Neutrophil (primary cell): ENCODE data around the gene SPAG7.

Source experiments
- H3K27ac ChIP-seq: fragments of 200-600 bp; sonication (generic); 2 replicates; pipeline ENCODE4 v1.5.1; 2016; ENCODE audit warnings: mild to moderate bottlenecking, moderate library complexity
- H3K27me3 ChIP-seq: fragments of 200-600 bp; sonication (generic); 2 replicates; pipeline ENCODE4 v1.6.0; 2016; ENCODE audit warnings: mild to moderate bottlenecking
- H3K36me3 ChIP-seq: fragments of 200-600 bp; sonication (generic); 2 replicates; pipeline ENCODE4 v1.5.1; 2017
- H3K4me1 ChIP-seq, 2 experiments: fragments of 200-600 bp in 1 of 2; sonication (generic) in 1 of 2; 1 replicate in 1 of 2; 2 replicates in 1 of 2; pipeline versions ENCODE4 v1.5.1 to v1.6.1; 2013 to 2016; ENCODE audit warnings: low read depth in 1 of 2, low read length in 1 of 2, mild to moderate bottlenecking in 1 of 2, moderate library complexity in 1 of 2; ENCODE audit not compliant: control insufficient read depth in 1 of 2, insufficient read depth in 1 of 2
- H3K4me3 ChIP-seq, 2 experiments: fragments of 200-600 bp in 1 of 2; sonication (generic) in 1 of 2; 1 replicate in 1 of 2; 2 replicates in 1 of 2; pipeline ENCODE4 v1.5.1; 2013 to 2016; ENCODE audit warnings: low read depth in 1 of 2, low read length in 1 of 2, mild to moderate bottlenecking in 1 of 2, moderate library complexity in 1 of 2
- H3K9me3 ChIP-seq: fragments of 200-600 bp; sonication (generic); 2 replicates; pipeline ENCODE4 v1.5.1; 2016
- CTCF ChIP-seq: fragments of 200-600 bp; sonication (generic); IDR thresholded peaks from 2 replicates; pipeline ENCODE4 v1.5.1; 2016; ENCODE audit warnings: antibody characterized with exemption

Gene SPAG7

DNA sequence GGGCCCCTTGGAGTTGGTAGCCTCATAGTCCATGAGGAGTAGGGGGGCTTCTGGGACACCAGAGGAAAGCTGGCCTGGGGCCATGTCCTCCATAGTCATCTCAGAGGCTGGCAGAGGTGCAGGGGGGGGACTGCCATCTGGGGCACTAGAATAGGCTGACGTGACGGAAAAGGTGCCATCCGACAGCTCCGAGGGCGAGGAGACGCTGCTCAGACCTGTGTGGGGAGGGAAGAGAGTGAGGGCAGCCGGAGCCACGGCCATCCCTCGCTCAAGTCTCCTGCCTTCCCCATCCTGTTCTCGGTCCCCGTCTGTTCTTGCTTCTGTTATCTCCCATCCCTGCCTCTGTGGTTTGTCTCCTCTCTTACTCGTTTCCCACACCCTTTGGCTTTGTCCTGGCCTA is 4.7 kb upstream of the SPAG7 start:
- peaks cover 37 to 40% of the 10 kb centered on the region in 2 experiments for H3K4me1 ChIP-seq
- H3K27me3 ChIP-seq = no peaks in the 10 kb centered on the region
- no peak overlapping the region for H3K4me3 ChIP-seq
- no peaks in the 10 kb centered on the region for H3K9me3 ChIP-seq
- peak overlapping the region; percentile 81 for H3K27ac ChIP-seq
- H3K36me3 ChIP-seq = peaks cover 80% of the 10 kb centered on the region
- no peak for TF ChIP-seq CTCF

DNA sequence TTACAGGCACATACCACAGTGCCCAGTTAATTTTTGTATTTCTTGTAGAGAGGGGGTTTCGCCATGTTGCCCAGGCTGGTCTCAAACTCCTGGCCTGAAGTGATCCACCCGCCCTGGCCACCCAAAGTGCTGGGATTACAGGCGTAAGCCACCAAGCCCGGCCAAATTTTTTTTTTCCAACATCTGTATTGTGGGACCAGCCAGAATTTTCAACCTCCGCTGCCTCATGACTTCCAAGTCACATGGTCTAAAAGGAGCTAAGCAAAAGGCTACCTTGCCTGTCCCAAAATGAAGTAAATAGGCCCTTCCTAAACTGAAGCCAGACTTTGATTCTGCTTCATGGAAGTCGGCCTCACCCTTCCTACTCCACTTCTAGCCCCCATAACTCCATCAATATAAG is 4.2 kb upstream of the SPAG7 start:
- H3K27ac ChIP-seq = peak overlapping the region; percentile 81
- H3K27me3 ChIP-seq = no peaks in the 10 kb centered on the region
- H3K9me3 ChIP-seq = no peaks in the 10 kb centered on the region
- H3K36me3 ChIP-seq = peaks cover 75% of the 10 kb centered on the region
- TF ChIP-seq CTCF = no peak
- peaks cover 39 to 42% of the 10 kb centered on the region in 2 experiments for H3K4me1 ChIP-seq
- no peak overlapping the region for H3K4me3 ChIP-seq

- Histone ChIP-seq H3K9me3 (no peaks in the 10 kb centered on the region), H3K4me1 (peaks cover 54 to 56% of the 10 kb centered on the region in 2 experiments), H3K4me3 (no peak overlapping the region), H3K27me3 (no peaks in the 10 kb centered on the region), H3K27ac (peak overlapping the region; percentile 98), H3K36me3 (peaks cover 64% of the 10 kb centered on the region)
- TF ChIP-seq CTCF = no peak
Measured at GRCh38 chr17:4970273-4970672, 2.7 kb upstream of the SPAG7 start.

- no peak overlapping the region for H3K4me3 ChIP-seq
- H3K27me3 ChIP-seq = no peaks in the 10 kb centered on the region
- H3K27ac ChIP-seq = peak overlapping the region; percentile 98
- no peak for TF ChIP-seq CTCF
- H3K9me3 ChIP-seq = no peaks in the 10 kb centered on the region
- peaks cover 54 to 56% of the 10 kb centered on the region in 2 experiments for H3K4me1 ChIP-seq
- peaks cover 60% of the 10 kb centered on the region for H3K36me3 ChIP-seq
Measured at GRCh38 chr17:4969551-4970173, 2.0 kb upstream of the SPAG7 start.

DNA sequence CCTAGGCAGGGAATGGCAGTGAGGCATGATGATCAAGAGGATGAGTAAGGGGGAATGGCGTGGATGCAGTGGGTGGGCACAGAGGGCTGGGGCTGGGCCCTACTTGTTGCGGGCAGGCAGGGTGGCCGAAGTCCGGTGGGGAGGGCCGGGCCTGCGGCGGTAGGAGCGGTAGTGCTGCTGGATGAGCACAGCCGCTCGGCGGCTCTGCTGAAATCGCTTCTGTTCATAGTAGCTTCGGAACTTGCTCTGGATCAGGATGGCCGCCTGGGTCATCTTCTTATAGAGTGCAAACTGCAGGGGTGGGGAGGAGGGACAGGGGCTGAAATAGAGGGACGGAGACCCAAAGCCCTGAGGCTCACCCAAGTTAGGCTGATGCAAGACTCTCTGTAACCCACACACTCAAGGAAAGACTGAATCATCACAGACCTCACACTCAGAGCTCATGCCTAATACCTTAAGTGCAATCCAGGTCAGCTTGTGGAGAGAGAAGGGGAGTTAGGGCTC is 1.5 kb upstream of the SPAG7 start:
- Histone ChIP-seq H3K27me3 (no peaks in the 10 kb centered on the region), H3K4me1 (peaks cover 52 to 53% of the 10 kb centered on the region in 2 experiments), H3K4me3 (peak overlapping the region in 1 of 2 experiments; percentile 61), H3K9me3 (no peaks in the 10 kb centered on the region), H3K27ac (peak overlapping the region; percentile 98), H3K36me3 (peaks cover 55% of the 10 kb centered on the region)
- no peak for TF ChIP-seq CTCF
